ENCODE measurements around the gene AHCY. TPM values are rescaled to one million over a fixed set of nuclear protein-coding genes. Genes with fewer than 3 reads are reported as not detected.

AHCY gene
- total RNA-seq, 1 experiment from 2014 or later: 401 TPM

DNA sequence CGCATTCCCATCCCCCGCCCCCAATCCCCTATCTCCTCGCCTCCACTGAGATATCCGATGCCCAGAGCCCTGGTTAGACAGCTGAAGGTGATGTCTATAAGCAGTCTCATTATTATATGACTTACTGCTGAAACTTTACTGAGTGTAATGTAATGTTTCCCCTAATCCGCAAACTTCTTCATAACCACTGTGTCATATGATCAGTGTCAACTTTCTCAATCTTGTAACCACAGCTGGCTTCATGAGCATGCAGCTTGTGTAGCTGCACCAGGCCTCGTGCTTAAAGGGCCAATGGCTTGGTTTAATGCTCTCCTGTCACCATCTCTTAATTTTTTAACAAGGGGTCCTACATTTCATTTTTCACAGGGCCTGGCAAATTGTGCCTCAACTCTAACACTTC lies 53.9 kb downstream of the AHCY start (continued):
- TF ChIP-seq, protein P1, sequence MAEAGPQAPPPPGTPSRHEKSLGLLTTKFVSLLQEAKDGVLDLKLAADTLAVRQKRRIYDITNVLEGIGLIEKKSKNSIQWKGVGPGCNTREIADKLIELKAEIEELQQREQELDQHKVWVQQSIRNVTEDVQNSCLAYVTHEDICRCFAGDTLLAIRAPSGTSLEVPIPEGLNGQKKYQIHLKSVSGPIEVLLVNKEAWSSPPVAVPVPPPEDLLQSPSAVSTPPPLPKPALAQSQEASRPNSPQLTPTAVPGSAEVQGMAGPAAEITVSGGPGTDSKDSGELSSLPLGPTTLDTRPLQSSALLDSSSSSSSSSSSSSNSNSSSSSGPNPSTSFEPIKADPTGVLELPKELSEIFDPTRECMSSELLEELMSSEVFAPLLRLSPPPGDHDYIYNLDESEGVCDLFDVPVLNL (CRISPR knock-in tag; IDR thresholded peaks at IDR 0.05; ENCODE audit: borderline replicate concordance, low read depth): no peak
- no peak for TF ChIP-seq NR1H2 (CRISPR knock-in tag; IDR thresholded peaks at IDR 0.05)
- TF ChIP-seq, protein P2, sequence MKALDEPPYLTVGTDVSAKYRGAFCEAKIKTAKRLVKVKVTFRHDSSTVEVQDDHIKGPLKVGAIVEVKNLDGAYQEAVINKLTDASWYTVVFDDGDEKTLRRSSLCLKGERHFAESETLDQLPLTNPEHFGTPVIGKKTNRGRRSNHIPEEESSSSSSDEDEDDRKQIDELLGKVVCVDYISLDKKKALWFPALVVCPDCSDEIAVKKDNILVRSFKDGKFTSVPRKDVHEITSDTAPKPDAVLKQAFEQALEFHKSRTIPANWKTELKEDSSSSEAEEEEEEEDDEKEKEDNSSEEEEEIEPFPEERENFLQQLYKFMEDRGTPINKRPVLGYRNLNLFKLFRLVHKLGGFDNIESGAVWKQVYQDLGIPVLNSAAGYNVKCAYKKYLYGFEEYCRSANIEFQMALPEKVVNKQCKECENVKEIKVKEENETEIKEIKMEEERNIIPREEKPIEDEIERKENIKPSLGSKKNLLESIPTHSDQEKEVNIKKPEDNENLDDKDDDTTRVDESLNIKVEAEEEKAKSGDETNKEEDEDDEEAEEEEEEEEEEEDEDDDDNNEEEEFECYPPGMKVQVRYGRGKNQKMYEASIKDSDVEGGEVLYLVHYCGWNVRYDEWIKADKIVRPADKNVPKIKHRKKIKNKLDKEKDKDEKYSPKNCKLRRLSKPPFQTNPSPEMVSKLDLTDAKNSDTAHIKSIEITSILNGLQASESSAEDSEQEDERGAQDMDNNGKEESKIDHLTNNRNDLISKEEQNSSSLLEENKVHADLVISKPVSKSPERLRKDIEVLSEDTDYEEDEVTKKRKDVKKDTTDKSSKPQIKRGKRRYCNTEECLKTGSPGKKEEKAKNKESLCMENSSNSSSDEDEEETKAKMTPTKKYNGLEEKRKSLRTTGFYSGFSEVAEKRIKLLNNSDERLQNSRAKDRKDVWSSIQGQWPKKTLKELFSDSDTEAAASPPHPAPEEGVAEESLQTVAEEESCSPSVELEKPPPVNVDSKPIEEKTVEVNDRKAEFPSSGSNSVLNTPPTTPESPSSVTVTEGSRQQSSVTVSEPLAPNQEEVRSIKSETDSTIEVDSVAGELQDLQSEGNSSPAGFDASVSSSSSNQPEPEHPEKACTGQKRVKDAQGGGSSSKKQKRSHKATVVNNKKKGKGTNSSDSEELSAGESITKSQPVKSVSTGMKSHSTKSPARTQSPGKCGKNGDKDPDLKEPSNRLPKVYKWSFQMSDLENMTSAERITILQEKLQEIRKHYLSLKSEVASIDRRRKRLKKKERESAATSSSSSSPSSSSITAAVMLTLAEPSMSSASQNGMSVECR (CRISPR knock-in tag; IDR thresholded peaks at IDR 0.05; ENCODE audit: borderline replicate concordance): no peak
- TF ChIP-seq FOXK1 (CRISPR knock-in tag; IDR thresholded peaks at IDR 0.05): no peak
- no peak for TF ChIP-seq FOXP1 (CRISPR knock-in tag; IDR thresholded peaks at IDR 0.05; ENCODE audit: borderline replicate concordance)
- no peak for TF ChIP-seq ZNF416 (CRISPR knock-in tag; IDR thresholded peaks at IDR 0.05)
- TF ChIP-seq, protein P3, sequence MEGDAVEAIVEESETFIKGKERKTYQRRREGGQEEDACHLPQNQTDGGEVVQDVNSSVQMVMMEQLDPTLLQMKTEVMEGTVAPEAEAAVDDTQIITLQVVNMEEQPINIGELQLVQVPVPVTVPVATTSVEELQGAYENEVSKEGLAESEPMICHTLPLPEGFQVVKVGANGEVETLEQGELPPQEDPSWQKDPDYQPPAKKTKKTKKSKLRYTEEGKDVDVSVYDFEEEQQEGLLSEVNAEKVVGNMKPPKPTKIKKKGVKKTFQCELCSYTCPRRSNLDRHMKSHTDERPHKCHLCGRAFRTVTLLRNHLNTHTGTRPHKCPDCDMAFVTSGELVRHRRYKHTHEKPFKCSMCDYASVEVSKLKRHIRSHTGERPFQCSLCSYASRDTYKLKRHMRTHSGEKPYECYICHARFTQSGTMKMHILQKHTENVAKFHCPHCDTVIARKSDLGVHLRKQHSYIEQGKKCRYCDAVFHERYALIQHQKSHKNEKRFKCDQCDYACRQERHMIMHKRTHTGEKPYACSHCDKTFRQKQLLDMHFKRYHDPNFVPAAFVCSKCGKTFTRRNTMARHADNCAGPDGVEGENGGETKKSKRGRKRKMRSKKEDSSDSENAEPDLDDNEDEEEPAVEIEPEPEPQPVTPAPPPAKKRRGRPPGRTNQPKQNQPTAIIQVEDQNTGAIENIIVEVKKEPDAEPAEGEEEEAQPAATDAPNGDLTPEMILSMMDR (IDR thresholded peaks at IDR 0.05): no peak

DNA sequence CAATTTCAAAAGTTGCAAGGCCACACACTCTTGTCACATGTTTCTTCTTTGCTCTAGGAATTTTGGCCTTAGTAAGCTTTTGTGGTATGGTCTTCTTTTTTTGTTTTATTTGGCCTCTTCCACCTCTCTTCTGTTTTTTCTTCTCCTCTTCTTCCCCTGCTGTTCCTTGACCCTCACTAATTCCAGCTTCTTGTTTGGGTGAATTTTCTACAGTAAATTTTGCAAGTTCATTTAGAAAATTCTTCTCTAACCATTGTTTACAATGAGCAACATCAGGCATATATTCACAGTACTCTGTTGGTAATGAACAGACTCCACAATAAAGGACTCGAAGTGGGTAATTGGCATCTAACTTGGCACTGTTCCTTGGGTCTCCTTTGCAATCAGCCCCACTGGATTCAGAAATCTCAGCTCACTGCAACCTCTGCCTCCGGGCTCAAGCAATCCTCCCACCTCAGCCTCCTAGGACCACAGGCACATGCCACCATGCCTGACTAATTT lies 57.0 kb downstream of the AHCY start:
- Mint-ChIP-seq H3K27ac (no peak overlapping the region), H3K27me3 (ENCODE audit: low read depth) (no peaks in the 10 kb centered on the region), H3K9me3 (no peaks in the 10 kb centered on the region), H3K4me3 (no peak overlapping the region), H3K36me3 (no peaks in the 10 kb centered on the region), H3K4me1 (peaks cover 15% of the 10 kb centered on the region)
- no peak for DNase-seq (ENCODE audit: low spot score)
- ChIA-PET POLR2A (no interaction called here), CTCF (interaction anchor here (2.1 kb wide), 1 partner anchor 9 kb away, joined by 7 read pairs; no protein-coding TSS in a partner anchor)
- ATAC-seq: no peak
- TF ChIP-seq, protein P4, sequence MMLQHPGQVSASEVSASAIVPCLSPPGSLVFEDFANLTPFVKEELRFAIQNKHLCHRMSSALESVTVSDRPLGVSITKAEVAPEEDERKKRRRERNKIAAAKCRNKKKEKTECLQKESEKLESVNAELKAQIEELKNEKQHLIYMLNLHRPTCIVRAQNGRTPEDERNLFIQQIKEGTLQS (CRISPR knock-in tag; conservative IDR thresholded peaks at IDR 0.05): no peak
- TF ChIP-seq ZNF219 (CRISPR knock-in tag; IDR thresholded peaks at IDR 0.05; ENCODE audit: borderline replicate concordance) (no peak), RORB (CRISPR knock-in tag; IDR thresholded peaks at IDR 0.05) (no peak), ZNF671 (CRISPR knock-in tag; IDR thresholded peaks at IDR 0.05) (no peak), ATF1 (CRISPR knock-in tag; IDR thresholded peaks at IDR 0.05) (no peak), GTF2I (CRISPR knock-in tag; conservative IDR thresholded peaks at IDR 0.05) (no peak), ZNF232 (CRISPR knock-in tag; IDR thresholded peaks at IDR 0.05) (no peak), PRRX2 (CRISPR knock-in tag; IDR thresholded peaks at IDR 0.05) (no peak), ZNF263 (CRISPR knock-in tag; IDR thresholded peaks at IDR 0.05; ENCODE audit: low read depth) (no peak), TEAD1 (CRISPR knock-in tag; IDR thresholded peaks at IDR 0.05) (no peak), SOX15 (CRISPR knock-in tag; IDR thresholded peaks at IDR 0.05) (no peak), SMAD4 (CRISPR knock-in tag; IDR thresholded peaks at IDR 0.05) (no peak), OVOL2 (CRISPR knock-in tag; IDR thresholded peaks at IDR 0.05; ENCODE audit: borderline replicate concordance) (no peak), NFE2L1 (CRISPR knock-in tag; IDR thresholded peaks at IDR 0.05) (no peak)
- TF ChIP-seq, protein P1 (CRISPR knock-in tag; IDR thresholded peaks at IDR 0.05; ENCODE audit: borderline replicate concordance, low read depth): no peak
- TF ChIP-seq, protein P5, sequence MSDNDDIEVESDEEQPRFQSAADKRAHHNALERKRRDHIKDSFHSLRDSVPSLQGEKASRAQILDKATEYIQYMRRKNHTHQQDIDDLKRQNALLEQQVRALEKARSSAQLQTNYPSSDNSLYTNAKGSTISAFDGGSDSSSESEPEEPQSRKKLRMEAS (CRISPR knock-in tag; IDR thresholded peaks at IDR 0.05): no peak
- TF ChIP-seq, protein P6, sequence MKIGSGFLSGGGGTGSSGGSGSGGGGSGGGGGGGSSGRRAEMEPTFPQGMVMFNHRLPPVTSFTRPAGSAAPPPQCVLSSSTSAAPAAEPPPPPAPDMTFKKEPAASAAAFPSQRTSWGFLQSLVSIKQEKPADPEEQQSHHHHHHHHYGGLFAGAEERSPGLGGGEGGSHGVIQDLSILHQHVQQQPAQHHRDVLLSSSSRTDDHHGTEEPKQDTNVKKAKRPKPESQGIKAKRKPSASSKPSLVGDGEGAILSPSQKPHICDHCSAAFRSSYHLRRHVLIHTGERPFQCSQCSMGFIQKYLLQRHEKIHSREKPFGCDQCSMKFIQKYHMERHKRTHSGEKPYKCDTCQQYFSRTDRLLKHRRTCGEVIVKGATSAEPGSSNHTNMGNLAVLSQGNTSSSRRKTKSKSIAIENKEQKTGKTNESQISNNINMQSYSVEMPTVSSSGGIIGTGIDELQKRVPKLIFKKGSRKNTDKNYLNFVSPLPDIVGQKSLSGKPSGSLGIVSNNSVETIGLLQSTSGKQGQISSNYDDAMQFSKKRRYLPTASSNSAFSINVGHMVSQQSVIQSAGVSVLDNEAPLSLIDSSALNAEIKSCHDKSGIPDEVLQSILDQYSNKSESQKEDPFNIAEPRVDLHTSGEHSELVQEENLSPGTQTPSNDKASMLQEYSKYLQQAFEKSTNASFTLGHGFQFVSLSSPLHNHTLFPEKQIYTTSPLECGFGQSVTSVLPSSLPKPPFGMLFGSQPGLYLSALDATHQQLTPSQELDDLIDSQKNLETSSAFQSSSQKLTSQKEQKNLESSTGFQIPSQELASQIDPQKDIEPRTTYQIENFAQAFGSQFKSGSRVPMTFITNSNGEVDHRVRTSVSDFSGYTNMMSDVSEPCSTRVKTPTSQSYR (CRISPR knock-in tag; IDR thresholded peaks at IDR 0.05): no peak
- TF ChIP-seq, protein P7, sequence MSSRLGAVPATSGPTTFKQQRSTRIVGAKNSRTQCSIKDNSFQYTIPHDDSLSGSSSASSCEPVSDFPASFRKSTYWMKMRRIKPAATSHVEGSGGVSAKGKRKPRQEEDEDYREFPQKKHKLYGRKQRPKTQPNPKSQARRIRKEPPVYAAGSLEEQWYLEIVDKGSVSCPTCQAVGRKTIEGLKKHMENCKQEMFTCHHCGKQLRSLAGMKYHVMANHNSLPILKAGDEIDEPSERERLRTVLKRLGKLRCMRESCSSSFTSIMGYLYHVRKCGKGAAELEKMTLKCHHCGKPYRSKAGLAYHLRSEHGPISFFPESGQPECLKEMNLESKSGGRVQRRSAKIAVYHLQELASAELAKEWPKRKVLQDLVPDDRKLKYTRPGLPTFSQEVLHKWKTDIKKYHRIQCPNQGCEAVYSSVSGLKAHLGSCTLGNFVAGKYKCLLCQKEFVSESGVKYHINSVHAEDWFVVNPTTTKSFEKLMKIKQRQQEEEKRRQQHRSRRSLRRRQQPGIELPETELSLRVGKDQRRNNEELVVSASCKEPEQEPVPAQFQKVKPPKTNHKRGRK (CRISPR knock-in tag; IDR thresholded peaks at IDR 0.05; ENCODE audit: borderline replicate concordance): no peak
